Gastrocnemius medialis (tissue), 4 donors: ENCODE measurements around the gene DMXL1. TPM values are rescaled to one million over a fixed set of nuclear protein-coding genes. Genes with fewer than 3 reads are reported as not detected.

Experiments
- ATAC-seq, 2 donors: fragments of 150-250 bp; one replicate each; pipeline ENCODE4 v1.9.1; 2016
- DNase-seq, 2 donors: peaks; one replicate each; pipeline ENCODE4 v3.0.0-alpha.2; 2019
- H3K27ac ChIP-seq, 4 donors: fragments of 200-600 bp; sonication (generic); 1 replicate in 1 of 4; 2 replicates in 3 of 4; pipeline ENCODE4 v1.5.1; 2016 to 2018; ENCODE audit warnings: mild to moderate bottlenecking in 2 of 4, moderate library complexity in 1 of 4
- H3K27me3 ChIP-seq, 3 donors: fragments of 200-600 bp; sonication (generic) in 2 of 3; 1 replicate in 1 of 3; 2 replicates in 2 of 3; pipeline versions ENCODE4 v1.5.1 to v1.6.0; 2016 to 2019; ENCODE audit warnings: mild to moderate bottlenecking in 1 of 3, moderate library complexity in 1 of 3
- H3K36me3 ChIP-seq, 2 donors: fragments of 200-600 bp; sonication (generic) in 1 of 2; one replicate each; pipeline ENCODE4 v1.5.1; 2017 to 2018
- H3K4me1 ChIP-seq, 2 donors: fragments of 200-600 bp; sonication (generic) in 1 of 2; one replicate each; pipeline ENCODE4 v1.5.1; 2016 to 2017; ENCODE audit warnings: mild to moderate bottlenecking in 2 of 2
- H3K4me3 ChIP-seq, 4 donors: fragments of 200-600 bp; sonication (generic) in 3 of 4; 1 replicate in 1 of 4; 2 replicates in 3 of 4; pipeline ENCODE4 v1.5.1; 2016 to 2019; ENCODE audit warnings: mild to moderate bottlenecking in 2 of 4
- H3K9me3 ChIP-seq, 3 donors: fragments of 200-600 bp; sonication (generic) in 2 of 3; 1 replicate in 1 of 3; 2 replicates in 2 of 3; pipeline ENCODE4 v1.5.1; 2016 to 2019
- CTCF ChIP-seq, 5 experiments: fragments of 450-650 bp in 3 of 5; fragments of 200-600 bp in 2 of 5; sonication (generic) in 2 of 5; IDR thresholded peaks in 4 of 5; conservative IDR thresholded peaks in 1 of 5; 1 replicate in 4 of 5; 2 replicates in 1 of 5; pipeline ENCODE4 v1.5.1; 2016 to 2019; ENCODE audit warnings: antibody characterized with exemption in 5 of 5, mild to moderate bottlenecking in 3 of 5, moderate library complexity in 3 of 5
- POLR2A ChIP-seq, 2 donors: fragments of 450-650 bp; IDR thresholded peaks; one replicate each; pipeline ENCODE4 v1.6.1; 2017; ENCODE audit warnings: antibody characterized with exemption in 2 of 2, mild to moderate bottlenecking in 2 of 2, moderate library complexity in 2 of 2
- in situ Hi-C, 4 donors: fragments of 200-750 bp; cut with MboI; loops; one replicate each; pipeline versions ENCODE4 v1.15.0 to v1.8.0; 2017; ENCODE audit warnings: low sequenced_read_pairs in 4 of 4
- intact Hi-C: fragments of 100-400 bp; cut with DNase I; formaldehyde crosslinking; loops from one replicate; pipeline ENCODE4 v1.15.1; 2023; ENCODE audit warnings: low total_unique reads
- total RNA-seq, 4 donors: library from RNA; depleted of rRNA; stranded (reverse); fragments of >200 nt; gene quantifications; one replicate each; pipeline versions ENCODE4 v1.1.0 to v1.2.3, GENCODE V29; 2016

DMXL1 gene
- total RNA-seq, result 10 to 100 TPM; 17.8 to 31.1 (median 24.3) TPM

GRCh38 chr5:119070828-119071560, at the start of gene DMXL1:
Gene DMXL1 (plus strand): TSS chr5:119071087. CDS start chr5:119071570, 483 bp downstream.
- H3K4me3 ChIP-seq, result peak within 1 kb of the TSS; percentile 73 to 91 (median 88)
- in situ Hi-C loops, result no loop called here
- peak in 1 of 5 experiments; percentile 25 for TF ChIP-seq CTCF (IDR thresholded peaks at IDR 0.05 in 4 of 5, conservative IDR thresholded peaks at IDR 0.05 in 1 of 5)
- TF ChIP-seq POLR2A (IDR thresholded peaks at IDR 0.05), result peak; percentile 76 to 83
- intact Hi-C loops, result loop anchor here (1.0 to 2.0 kb wide), 3 partner anchors 83 to 381 kb away; partner anchors contain the start of genes DTWD2 and HSD17B4
- peaks cover 21 to 32% of the 10 kb centered on the region in 2 donors for H3K4me1 ChIP-seq
- H3K27ac ChIP-seq, result peak within 1 kb of the TSS; percentile 91 to 99 (median 96)
- H3K27me3 ChIP-seq, result no peaks in the 10 kb centered on the region
- DNase-seq (peak; percentile 99), ATAC-seq (peak; percentile 95 to 97)
- no peaks in the 10 kb centered on the region for H3K9me3 ChIP-seq
- H3K36me3 ChIP-seq, result no peaks in the 10 kb centered on the region

- no peak for ATAC-seq
These were observed 49.6 kb upstream of the DMXL1 start for GRCh38 chr5:119021149-119021732.

GRCh38 chr5:119022017-119022745, 48.7 kb upstream of the DMXL1 start:
- intact Hi-C loops (no loop called here), in situ Hi-C loops (no loop called here)
- H3K27ac ChIP-seq, result no peak overlapping the region
- TF ChIP-seq POLR2A (IDR thresholded peaks at IDR 0.05) (no peak), CTCF (IDR thresholded peaks at IDR 0.05 in 4 of 5, conservative IDR thresholded peaks at IDR 0.05 in 1 of 5) (no peak)
- ATAC-seq (no peak), DNase-seq (no peak)
- H3K4me3 ChIP-seq, result no peak overlapping the region
- no peaks in the 10 kb centered on the region for H3K9me3 ChIP-seq
- H3K36me3 ChIP-seq, result no peaks in the 10 kb centered on the region
- no peaks in the 10 kb centered on the region for H3K27me3 ChIP-seq
- no peaks in the 10 kb centered on the region for H3K4me1 ChIP-seq

More at GRCh38 chr5:119021149-119021732, 49.6 kb upstream of the DMXL1 start:
- Histone ChIP-seq H3K4me1 (no peaks in the 10 kb centered on the region), H3K4me3 (no peak overlapping the region), H3K27ac (no peak overlapping the region), H3K36me3 (no peaks in the 10 kb centered on the region), H3K9me3 (no peaks in the 10 kb centered on the region), H3K27me3 (no peaks in the 10 kb centered on the region)
- in situ Hi-C loops (no loop called here), intact Hi-C loops (no loop called here)
- no peak for TF ChIP-seq POLR2A (IDR thresholded peaks at IDR 0.05)
- TF ChIP-seq CTCF (IDR thresholded peaks at IDR 0.05 in 4 of 5, conservative IDR thresholded peaks at IDR 0.05 in 1 of 5), result no peak
- no peak for DNase-seq

GRCh38 chr5:119022773-119023172, 48.1 kb upstream of the DMXL1 start:
- no peak overlapping the region for H3K4me3 ChIP-seq
- no peaks in the 10 kb centered on the region for H3K27me3 ChIP-seq
- DNase-seq (no peak), ATAC-seq (no peak)
- no peak for TF ChIP-seq CTCF (IDR thresholded peaks at IDR 0.05 in 4 of 5, conservative IDR thresholded peaks at IDR 0.05 in 1 of 5)
- no peak for TF ChIP-seq POLR2A (IDR thresholded peaks at IDR 0.05)
- H3K36me3 ChIP-seq, result no peaks in the 10 kb centered on the region
- no peaks in the 10 kb centered on the region for H3K9me3 ChIP-seq
- H3K4me1 ChIP-seq, result no peaks in the 10 kb centered on the region
- intact Hi-C loops, result no loop called here
- H3K27ac ChIP-seq, result no peak overlapping the region
- in situ Hi-C loops, result no loop called here
